HG02973 (cell line): Measurements from ENCODE around the gene ARMC12.
"Not testable (repeated sequence)": the region's sequence is repeated elsewhere in the genome, so short reads cannot be mapped to it uniquely, and the experiment has no call there.

Experiments
- ATAC-seq: cut with Tn5 transposase; IDR thresholded peaks from one replicate; pipeline ENCODE4 v1.9.1; 2021; ENCODE audit warnings: moderate library complexity; ENCODE audit not compliant: unreplicated experiment

Gene ARMC12

GRCh38 chr6:35733633-35734032, 3.2 kb upstream of the ARMC12 start:
- ATAC-seq = no peak

GRCh38 chr6:35734319-35734718, 2.5 kb upstream of the ARMC12 start:
- not testable (repeated sequence) for ATAC-seq

- no peak for ATAC-seq
Observed at GRCh38 chr6:35735452-35735851, 1.4 kb upstream of the ARMC12 start.

GRCh38 chr6:35736253-35736894, 458 bp upstream of the ARMC12 start:
- no peak for ATAC-seq

GRCh38 chr6:35737413-35738211, 780 bp downstream of the ARMC12 start:
- ATAC-seq = peak; percentile 55

GRCh38 chr6:35739645-35740524, 3.1 kb downstream of the ARMC12 start:
- no peak for ATAC-seq

GRCh38 chr6:35742842-35743241, 6.0 kb downstream of the ARMC12 start:
- no peak for ATAC-seq

GRCh38 chr6:35745509-35745908, 8.7 kb downstream of the ARMC12 start:
- no peak for ATAC-seq

- ATAC-seq = no peak
Observed at GRCh38 chr6:35746516-35746915, 9.7 kb downstream of the ARMC12 start.

GRCh38 chr6:35747877-35748276, 11.0 kb downstream of the ARMC12 start:
- ATAC-seq = no peak

- ATAC-seq = no peak
Observed at GRCh38 chr6:35750557-35750956, 13.7 kb downstream of the ARMC12 start.

- ATAC-seq = no peak
Observed at GRCh38 chr6:35751594-35751993, 14.8 kb downstream of the ARMC12 start.

GRCh38 chr6:35752330-35752729, 15.5 kb downstream of the ARMC12 start:
- no peak for ATAC-seq

GRCh38 chr6:35754452-35755277, 17.8 kb downstream of the ARMC12 start:
- ATAC-seq = no peak

GRCh38 chr6:35755278-35755924, 18.6 kb downstream of the ARMC12 start:
- ATAC-seq = no peak

- no peak for ATAC-seq
Observed at GRCh38 chr6:35757456-35758123, 20.8 kb downstream of the ARMC12 start.

- no peak for ATAC-seq
Observed at GRCh38 chr6:35759426-35759825, 22.6 kb downstream of the ARMC12 start.

- no peak for ATAC-seq
Observed at GRCh38 chr6:35765739-35766138, 28.9 kb downstream of the ARMC12 start.

- no peak for ATAC-seq
Observed at GRCh38 chr6:35769211-35769610, 32.4 kb downstream of the ARMC12 start.

GRCh38 chr6:35771343-35771627, 34.5 kb downstream of the ARMC12 start:
- ATAC-seq = no peak
